Measurements from ENCODE around the gene CYP4F3.

The CYP4F3 gene

DNA sequence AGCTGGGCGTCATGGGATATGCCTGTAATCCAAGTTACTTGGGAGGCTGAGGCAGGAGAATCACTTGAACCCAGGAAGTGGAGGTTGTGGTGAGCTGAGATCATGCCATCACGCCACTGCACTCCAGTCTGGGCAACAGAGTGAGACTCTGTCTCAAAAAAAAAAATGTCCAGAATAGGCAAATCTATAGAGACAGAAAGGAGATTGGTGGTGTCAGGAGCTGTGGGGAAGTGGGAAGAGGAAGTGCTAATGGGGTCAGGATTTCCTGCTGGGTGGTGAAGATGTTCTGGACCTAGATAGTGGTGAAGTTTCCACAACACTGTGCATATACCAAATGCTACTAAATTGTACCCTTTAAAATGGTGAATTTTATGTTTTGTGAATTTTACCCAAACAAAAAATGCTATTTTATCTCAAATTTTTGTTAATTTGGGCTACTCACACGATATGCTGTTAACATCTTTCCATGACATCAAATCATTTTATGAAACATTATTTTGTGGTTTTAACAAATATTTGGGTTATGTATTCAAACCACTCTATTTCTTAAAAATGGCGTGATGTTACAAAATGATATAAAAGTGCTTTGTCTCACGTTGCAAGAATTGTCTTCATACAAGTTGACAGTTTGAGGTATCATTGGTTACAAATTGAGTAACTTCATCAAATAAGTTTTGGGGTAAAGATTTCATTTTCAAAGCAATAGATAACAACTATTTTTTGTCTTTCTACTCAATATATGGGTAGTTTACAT is 7.4 kb upstream of the CYP4F3 start:
- H3K79me1 ChIP-seq (ENCODE audit: low read length), result no peaks in the 10 kb centered on the region
- no peak overlapping the region for H2BK120ac ChIP-seq (ENCODE audit: insufficient read depth, low read length, poor library complexity)
- H2AFZ ChIP-seq (ENCODE audit: insufficient read depth, low read length, poor library complexity), result no peak overlapping the region
- H3K79me2 ChIP-seq (ENCODE audit: control insufficient read depth, insufficient read depth, low read length, poor library complexity), result no peaks in the 10 kb centered on the region
- no peak overlapping the region for H3K4me3 ChIP-seq (ENCODE audit: low read depth, low read length)
- no peaks in the 10 kb centered on the region for H3K27me3 ChIP-seq (ENCODE audit: insufficient read depth, low read length)
- peaks cover 25% of the 10 kb centered on the region for H3K9me3 ChIP-seq (ENCODE audit: insufficient read depth, low read depth, low read length)
- no peak overlapping the region for H3K9ac ChIP-seq (ENCODE audit: low read length)
- DNase-seq, result no peak
- no peak overlapping the region for H3K4ac ChIP-seq (ENCODE audit: low read depth, low read length)
- H2AK5ac ChIP-seq (ENCODE audit: low read length), result no peak overlapping the region
- H3K4me1 ChIP-seq (ENCODE audit: control insufficient read depth in 1 of 2, insufficient read depth in 2 of 2, low read length in 2 of 2), result no peaks in the 10 kb centered on the region
- H2BK12ac ChIP-seq (ENCODE audit: low read length), result no peak overlapping the region
- no peak overlapping the region for H3K14ac ChIP-seq (ENCODE audit: low read length)
- no peak overlapping the region for H4K12ac ChIP-seq (ENCODE audit: low read depth, low read length)
- no peak overlapping the region for H3K23ac ChIP-seq (ENCODE audit: low read length)
- no peak overlapping the region for H3K18ac ChIP-seq (ENCODE audit: low read length)
- H4K91ac ChIP-seq (ENCODE audit: low read depth, low read length), result no peak overlapping the region
- H3K27ac ChIP-seq (ENCODE audit: low read depth, low read length), result no peak overlapping the region
- no peak overlapping the region for H2BK5ac ChIP-seq (ENCODE audit: low read depth, low read length, poor library complexity)
- no peaks in the 10 kb centered on the region for H3K36me3 ChIP-seq (ENCODE audit: control insufficient read depth in 1 of 2, insufficient read depth in 2 of 2, low read length in 2 of 2)
- H4K8ac ChIP-seq (ENCODE audit: low read depth, low read length), result no peak overlapping the region
- no CpG with 5 or more reads among the region's 5 CpGs for WGBS (ENCODE audit: extremely low coverage, insufficient coverage, insufficient read length)
- H3K4me2 ChIP-seq (ENCODE audit: low read length), result no peak overlapping the region

DNA sequence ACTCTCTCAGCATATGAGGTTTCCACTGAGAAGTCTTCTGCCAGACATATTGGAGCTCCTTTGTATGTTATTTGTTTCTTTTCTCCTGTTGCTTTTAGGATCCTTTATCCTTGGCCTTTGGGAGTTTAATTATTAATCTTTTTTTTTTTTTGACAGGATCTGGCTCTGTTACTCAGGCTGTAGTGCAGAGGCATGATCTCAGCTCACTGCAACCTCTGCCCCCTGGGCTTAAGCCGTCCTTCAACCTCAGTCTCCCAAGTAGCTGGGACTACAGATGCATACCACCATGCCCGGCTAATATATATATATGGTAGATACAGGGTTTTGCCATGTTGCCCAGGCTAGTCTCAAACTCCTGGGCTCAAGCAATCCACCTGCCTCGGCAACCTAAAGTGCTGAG is 6.6 kb upstream of the CYP4F3 start:
- H2AK5ac ChIP-seq (ENCODE audit: low read length), result no peak overlapping the region
- no peaks in the 10 kb centered on the region for H3K79me2 ChIP-seq (ENCODE audit: control insufficient read depth, insufficient read depth, low read length, poor library complexity)
- H3K4me2 ChIP-seq (ENCODE audit: low read length), result no peak overlapping the region
- H2BK12ac ChIP-seq (ENCODE audit: low read length), result no peak overlapping the region
- H3K23ac ChIP-seq (ENCODE audit: low read length), result no peak overlapping the region
- no peak overlapping the region for H3K18ac ChIP-seq (ENCODE audit: low read length)
- H3K9ac ChIP-seq (ENCODE audit: low read length), result no peak overlapping the region
- H3K27me3 ChIP-seq (ENCODE audit: insufficient read depth, low read length), result no peaks in the 10 kb centered on the region
- no peaks in the 10 kb centered on the region for H3K36me3 ChIP-seq (ENCODE audit: control insufficient read depth in 1 of 2, insufficient read depth in 2 of 2, low read length in 2 of 2)
- peaks cover 19% of the 10 kb centered on the region for H3K9me3 ChIP-seq (ENCODE audit: insufficient read depth, low read depth, low read length)
- no peak overlapping the region for H4K8ac ChIP-seq (ENCODE audit: low read depth, low read length)
- H2BK5ac ChIP-seq (ENCODE audit: low read depth, low read length, poor library complexity), result no peak overlapping the region
- no peak overlapping the region for H4K12ac ChIP-seq (ENCODE audit: low read depth, low read length)
- H3K4ac ChIP-seq (ENCODE audit: low read depth, low read length), result no peak overlapping the region
- no peak overlapping the region for H3K14ac ChIP-seq (ENCODE audit: low read length)
- no CpG with 5 or more reads among the region's 3 CpGs for WGBS (ENCODE audit: extremely low coverage, insufficient coverage, insufficient read length)
- H3K27ac ChIP-seq (ENCODE audit: low read depth, low read length), result no peak overlapping the region
- H4K91ac ChIP-seq (ENCODE audit: low read depth, low read length), result no peak overlapping the region
- no peak overlapping the region for H2BK120ac ChIP-seq (ENCODE audit: insufficient read depth, low read length, poor library complexity)
- H3K79me1 ChIP-seq (ENCODE audit: low read length), result no peaks in the 10 kb centered on the region
- no peak overlapping the region for H2AFZ ChIP-seq (ENCODE audit: insufficient read depth, low read length, poor library complexity)
- no peaks in the 10 kb centered on the region for H3K4me1 ChIP-seq (ENCODE audit: control insufficient read depth in 1 of 2, insufficient read depth in 2 of 2, low read length in 2 of 2)
- H3K4me3 ChIP-seq (ENCODE audit: low read depth, low read length), result no peak overlapping the region
- no peak for DNase-seq

- Histone ChIP-seq H3K9ac (ENCODE audit: low read length) (no peak overlapping the region), H2BK120ac (ENCODE audit: insufficient read depth, low read length, poor library complexity) (no peak overlapping the region), H3K9me3 (ENCODE audit: insufficient read depth, low read depth, low read length) (peaks cover 27% of the 10 kb centered on the region), H3K23ac (ENCODE audit: low read length) (no peak overlapping the region), H2BK12ac (ENCODE audit: low read length) (no peak overlapping the region), H4K12ac (ENCODE audit: low read depth, low read length) (no peak overlapping the region), H4K91ac (ENCODE audit: low read depth, low read length) (no peak overlapping the region), H3K27ac (ENCODE audit: low read depth, low read length) (no peak overlapping the region), H3K18ac (ENCODE audit: low read length) (no peak overlapping the region), H2BK5ac (ENCODE audit: low read depth, low read length, poor library complexity) (no peak overlapping the region), H3K4me2 (ENCODE audit: low read length) (no peak overlapping the region), H3K79me2 (ENCODE audit: control insufficient read depth, insufficient read depth, low read length, poor library complexity) (no peaks in the 10 kb centered on the region), H3K79me1 (ENCODE audit: low read length) (no peaks in the 10 kb centered on the region), H2AK5ac (ENCODE audit: low read length) (no peak overlapping the region), H3K4ac (ENCODE audit: low read depth, low read length) (no peak overlapping the region), H3K14ac (ENCODE audit: low read length) (no peak overlapping the region), H3K4me1 (ENCODE audit: control insufficient read depth in 1 of 2, insufficient read depth in 2 of 2, low read length in 2 of 2) (no peaks in the 10 kb centered on the region), H3K4me3 (ENCODE audit: low read depth, low read length) (no peak overlapping the region), H3K27me3 (ENCODE audit: insufficient read depth, low read length) (no peaks in the 10 kb centered on the region), H2AFZ (ENCODE audit: insufficient read depth, low read length, poor library complexity) (no peak overlapping the region), H3K36me3 (ENCODE audit: control insufficient read depth in 1 of 2, insufficient read depth in 2 of 2, low read length in 2 of 2) (no peaks in the 10 kb centered on the region), H4K8ac (ENCODE audit: low read depth, low read length) (no peak overlapping the region)
- DNase-seq, result no peak
- WGBS (ENCODE audit: extremely low coverage, insufficient coverage, insufficient read length), result no CpG with 5 or more reads among the region's 2 CpGs
Measured at GRCh38 chr19:15635016-15635805, 5.5 kb upstream of the CYP4F3 start.

GRCh38 chr19:15636026-15636425 is 4.7 kb upstream of the CYP4F3 start:
- Histone ChIP-seq H3K79me1 (ENCODE audit: low read length) (no peaks in the 10 kb centered on the region), H3K4ac (ENCODE audit: low read depth, low read length) (no peak overlapping the region), H3K9me3 (ENCODE audit: insufficient read depth, low read depth, low read length) (peaks cover 34% of the 10 kb centered on the region), H4K12ac (ENCODE audit: low read depth, low read length) (no peak overlapping the region), H4K91ac (ENCODE audit: low read depth, low read length) (no peak overlapping the region), H2BK120ac (ENCODE audit: insufficient read depth, low read length, poor library complexity) (no peak overlapping the region), H3K4me1 (ENCODE audit: control insufficient read depth in 1 of 2, insufficient read depth in 2 of 2, low read length in 2 of 2) (no peaks in the 10 kb centered on the region), H2BK12ac (ENCODE audit: low read length) (no peak overlapping the region), H3K79me2 (ENCODE audit: control insufficient read depth, insufficient read depth, low read length, poor library complexity) (no peaks in the 10 kb centered on the region), H3K18ac (ENCODE audit: low read length) (no peak overlapping the region), H3K27ac (ENCODE audit: low read depth, low read length) (no peak overlapping the region), H3K36me3 (ENCODE audit: control insufficient read depth in 1 of 2, insufficient read depth in 2 of 2, low read length in 2 of 2) (no peaks in the 10 kb centered on the region), H2BK5ac (ENCODE audit: low read depth, low read length, poor library complexity) (no peak overlapping the region), H2AK5ac (ENCODE audit: low read length) (no peak overlapping the region), H3K14ac (ENCODE audit: low read length) (no peak overlapping the region), H2AFZ (ENCODE audit: insufficient read depth, low read length, poor library complexity) (no peak overlapping the region), H3K4me3 (ENCODE audit: low read depth, low read length) (no peak overlapping the region), H3K23ac (ENCODE audit: low read length) (no peak overlapping the region), H3K4me2 (ENCODE audit: low read length) (no peak overlapping the region), H3K9ac (ENCODE audit: low read length) (no peak overlapping the region), H3K27me3 (ENCODE audit: insufficient read depth, low read length) (no peaks in the 10 kb centered on the region), H4K8ac (ENCODE audit: low read depth, low read length) (no peak overlapping the region)
- DNase-seq, result no peak
- no CpG with 5 or more reads among the region's 2 CpGs for WGBS (ENCODE audit: extremely low coverage, insufficient coverage, insufficient read length)
